ENCODE data around the gene CHAMP1. TPM values are rescaled to one million over a fixed set of nuclear protein-coding genes. Genes with fewer than 3 reads are reported as not detected.
A peak's percentile ranks its signal among the peaks of the same experiment; 100 is the strongest.
"Not testable (repeated sequence)": the region's sequence is repeated elsewhere in the genome, so short reads cannot be mapped to it uniquely, and the experiment has no call there.

CHAMP1 gene
- total RNA-seq, 3 donors from 2014 or later (not counting 1 experiment from before 2014, with no cell fraction given) = 6.1 to 11.3 (median 7.9) TPM

DNA sequence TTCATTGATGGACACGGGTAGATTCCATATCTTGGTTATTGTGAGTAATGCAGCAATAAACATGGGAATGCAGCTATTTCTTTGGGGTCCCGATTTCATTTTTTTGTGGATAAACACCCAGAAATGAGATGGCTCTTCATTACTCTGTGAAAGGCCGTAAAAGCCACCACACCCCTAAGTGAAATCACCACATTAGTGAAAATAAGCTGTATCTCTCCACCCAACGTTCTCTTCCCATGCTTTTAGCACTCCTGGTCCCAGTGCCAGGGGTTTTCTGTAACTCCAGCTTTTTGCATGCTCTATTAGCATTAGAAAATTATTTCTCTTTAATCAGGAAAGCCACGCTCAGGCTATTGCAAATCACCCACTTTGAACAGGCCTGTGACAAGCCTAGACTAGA is 15.8 kb downstream of the CHAMP1 start:
- Mint-ChIP-seq H3K4me1 (peaks cover 14 to 19% of the 10 kb centered on the region in 2 donors), H3K4me3 (no peak overlapping the region), H3K27ac (no peak overlapping the region), H3K36me3 (peaks cover 7% of the 10 kb centered on the region), H3K9me3 (no peaks in the 10 kb centered on the region), H3K27me3 (ENCODE audit: low read depth in 2 of 2) (peaks cover 0 to 8% of the 10 kb centered on the region in 2 donors)
- H3K9me3 ChIP-seq (ENCODE audit: control insufficient read depth, insufficient read depth, low read length) = no peaks in the 10 kb centered on the region
- WGBS (ENCODE audit: insufficient coverage) = 95% methylated on average over 5 of the region's 5 CpGs
- intact Hi-C loops (cut with micrococcal nuclease) = no loop called here
- H3K4me1 ChIP-seq (ENCODE audit: control insufficient read depth, insufficient read depth, low read length) = peaks cover 10% of the 10 kb centered on the region
- no peak for ATAC-seq
- TF ChIP-seq, protein P1, sequence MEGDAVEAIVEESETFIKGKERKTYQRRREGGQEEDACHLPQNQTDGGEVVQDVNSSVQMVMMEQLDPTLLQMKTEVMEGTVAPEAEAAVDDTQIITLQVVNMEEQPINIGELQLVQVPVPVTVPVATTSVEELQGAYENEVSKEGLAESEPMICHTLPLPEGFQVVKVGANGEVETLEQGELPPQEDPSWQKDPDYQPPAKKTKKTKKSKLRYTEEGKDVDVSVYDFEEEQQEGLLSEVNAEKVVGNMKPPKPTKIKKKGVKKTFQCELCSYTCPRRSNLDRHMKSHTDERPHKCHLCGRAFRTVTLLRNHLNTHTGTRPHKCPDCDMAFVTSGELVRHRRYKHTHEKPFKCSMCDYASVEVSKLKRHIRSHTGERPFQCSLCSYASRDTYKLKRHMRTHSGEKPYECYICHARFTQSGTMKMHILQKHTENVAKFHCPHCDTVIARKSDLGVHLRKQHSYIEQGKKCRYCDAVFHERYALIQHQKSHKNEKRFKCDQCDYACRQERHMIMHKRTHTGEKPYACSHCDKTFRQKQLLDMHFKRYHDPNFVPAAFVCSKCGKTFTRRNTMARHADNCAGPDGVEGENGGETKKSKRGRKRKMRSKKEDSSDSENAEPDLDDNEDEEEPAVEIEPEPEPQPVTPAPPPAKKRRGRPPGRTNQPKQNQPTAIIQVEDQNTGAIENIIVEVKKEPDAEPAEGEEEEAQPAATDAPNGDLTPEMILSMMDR (IDR thresholded peaks at IDR 0.05) = no peak
- no peaks in the 10 kb centered on the region for H3K27me3 ChIP-seq (ENCODE audit: control insufficient read depth, insufficient read depth, low read length)
- peaks cover 5% of the 10 kb centered on the region for H3K36me3 ChIP-seq (ENCODE audit: control insufficient read depth, insufficient read depth, low read length)
- no peak for DNase-seq
- H3K27ac ChIP-seq (ENCODE audit: low read length) = no peak overlapping the region
- H3K4me3 ChIP-seq (ENCODE audit: low read length) = no peak overlapping the region

DNA sequence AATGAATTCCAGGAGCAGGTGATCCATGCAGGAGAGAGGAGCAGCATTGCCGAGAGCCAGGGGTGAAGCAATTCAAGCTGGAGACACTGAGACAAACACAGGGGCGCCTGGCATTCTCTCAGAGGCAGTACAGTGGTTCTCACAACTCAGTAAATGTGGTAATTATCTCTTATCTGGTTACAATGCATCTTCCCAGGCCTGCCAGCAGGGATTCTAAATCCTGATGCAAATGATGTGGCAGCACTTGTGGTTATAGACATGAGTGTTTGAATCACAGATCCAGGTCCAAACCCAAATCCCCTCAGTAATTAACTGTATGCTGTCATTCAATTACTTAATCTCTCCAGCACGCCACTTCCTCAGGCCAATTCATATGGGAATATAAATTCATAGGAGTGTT is 19.6 kb downstream of the CHAMP1 start:
- peaks cover 0 to 14% of the 10 kb centered on the region in 2 donors for H3K27me3 Mint-ChIP-seq (ENCODE audit: low read depth in 2 of 2)
- H3K9me3 ChIP-seq (ENCODE audit: control insufficient read depth, insufficient read depth, low read length); ATAC-seq; intact Hi-C loops (cut with micrococcal nuclease); H3K4me3 ChIP-seq (ENCODE audit: low read length); H3K27me3 ChIP-seq (ENCODE audit: control insufficient read depth, insufficient read depth, low read length); H3K27ac Mint-ChIP-seq; H3K36me3 ChIP-seq (ENCODE audit: control insufficient read depth, insufficient read depth, low read length); H3K36me3 Mint-ChIP-seq; H3K27ac ChIP-seq (ENCODE audit: low read length); DNase-seq; H3K9me3 Mint-ChIP-seq: not testable (repeated sequence)
- 69% methylated on average over 2 of the region's 3 CpGs for WGBS (ENCODE audit: insufficient coverage)
- H3K4me1 ChIP-seq (ENCODE audit: control insufficient read depth, insufficient read depth, low read length) = peaks cover 13% of the 10 kb centered on the region
- peak overlapping the region; percentile 40 for H3K4me3 Mint-ChIP-seq
- peaks cover 15 to 19% of the 10 kb centered on the region in 2 donors for H3K4me1 Mint-ChIP-seq

DNA sequence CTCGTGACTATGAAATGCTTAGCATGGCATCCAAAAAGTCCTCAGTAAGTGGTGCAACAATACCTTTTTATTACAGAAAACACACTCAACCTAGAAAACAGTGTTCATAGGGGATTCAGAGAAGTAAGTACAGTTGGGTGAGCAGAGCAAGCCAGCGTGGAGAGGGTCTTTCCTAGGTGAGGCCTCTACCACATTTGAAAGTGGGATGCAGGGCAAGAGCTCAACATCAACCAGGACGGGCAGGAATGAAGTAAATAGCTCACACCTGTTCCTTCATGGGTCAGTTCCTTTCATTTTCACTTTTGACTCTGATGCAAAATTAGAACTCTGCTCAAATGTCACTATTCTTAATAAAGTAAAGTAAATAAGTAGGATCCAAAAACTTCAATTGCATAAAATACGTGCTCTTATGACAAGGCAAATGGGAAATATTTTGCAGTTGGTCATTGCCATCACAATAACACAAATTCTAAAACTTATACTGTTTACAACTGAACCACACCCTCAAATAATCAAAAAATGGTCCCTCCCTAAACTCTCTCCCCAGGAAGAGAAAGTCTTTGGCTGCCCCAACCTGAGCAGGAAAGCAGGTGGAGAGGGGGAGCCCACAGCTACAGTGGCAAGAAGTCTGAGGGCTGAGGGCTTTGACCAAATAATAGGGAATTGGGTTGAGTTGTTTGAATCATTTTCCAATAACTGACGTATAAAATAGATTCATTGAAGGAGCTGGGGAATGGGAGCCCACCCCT is 20.2 kb downstream of the CHAMP1 start:
- H3K36me3 ChIP-seq (ENCODE audit: control insufficient read depth, insufficient read depth, low read length) = no peaks in the 10 kb centered on the region
- H3K36me3 Mint-ChIP-seq = no peaks in the 10 kb centered on the region
- peaks cover 0 to 14% of the 10 kb centered on the region in 2 donors for H3K27me3 Mint-ChIP-seq (ENCODE audit: low read depth in 2 of 2)
- TF ChIP-seq, protein P1 (IDR thresholded peaks at IDR 0.05) = no peak
- no peaks in the 10 kb centered on the region for H3K9me3 Mint-ChIP-seq
- peak overlapping the region; percentile 40 for H3K4me3 Mint-ChIP-seq
- intact Hi-C loops (cut with micrococcal nuclease) = no loop called here
- H3K9me3 ChIP-seq (ENCODE audit: control insufficient read depth, insufficient read depth, low read length) = no peaks in the 10 kb centered on the region
- peaks cover 16 to 23% of the 10 kb centered on the region in 2 donors for H3K4me1 Mint-ChIP-seq
- H3K27ac ChIP-seq (ENCODE audit: low read length) = no peak overlapping the region
- H3K27ac Mint-ChIP-seq = no peak overlapping the region
- ATAC-seq = no peak
- DNase-seq = peak in 1 of 2 donors; percentile 19
- H3K4me1 ChIP-seq (ENCODE audit: control insufficient read depth, insufficient read depth, low read length) = peaks cover 18% of the 10 kb centered on the region
- H3K4me3 ChIP-seq (ENCODE audit: low read length) = no peak overlapping the region
- 52% methylated on average over 4 of the region's 5 CpGs for WGBS (ENCODE audit: insufficient coverage)
- H3K27me3 ChIP-seq (ENCODE audit: control insufficient read depth, insufficient read depth, low read length) = no peaks in the 10 kb centered on the region

DNA sequence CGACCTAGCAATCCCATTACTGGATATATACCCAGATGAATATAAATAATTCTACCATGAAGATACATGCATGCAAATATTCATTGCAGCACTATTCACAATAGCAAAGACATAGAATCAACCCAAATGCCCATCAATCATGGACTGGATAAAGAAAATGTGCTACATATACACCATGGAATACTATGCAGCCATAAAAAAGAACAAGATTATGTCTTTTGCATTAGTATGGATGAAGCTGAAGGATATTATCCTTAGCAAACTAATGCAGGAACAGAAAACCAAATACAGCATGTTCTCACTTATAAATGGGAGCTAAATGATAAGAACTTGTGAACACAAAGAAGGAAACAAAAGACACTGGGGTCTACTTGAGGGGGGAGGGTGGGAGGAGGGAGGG is 22.2 kb downstream of the CHAMP1 start:
- H3K27ac Mint-ChIP-seq; H3K4me3 Mint-ChIP-seq; H3K36me3 Mint-ChIP-seq; H3K4me3 ChIP-seq (ENCODE audit: low read length); H3K36me3 ChIP-seq (ENCODE audit: control insufficient read depth, insufficient read depth, low read length); H3K27ac ChIP-seq (ENCODE audit: low read length); H3K9me3 ChIP-seq (ENCODE audit: control insufficient read depth, insufficient read depth, low read length); intact Hi-C loops (cut with micrococcal nuclease); H3K9me3 Mint-ChIP-seq; ATAC-seq; H3K27me3 ChIP-seq (ENCODE audit: control insufficient read depth, insufficient read depth, low read length); DNase-seq: not testable (repeated sequence)
- peaks cover 38% of the 10 kb centered on the region for H3K4me1 ChIP-seq (ENCODE audit: control insufficient read depth, insufficient read depth, low read length)
- Mint-ChIP-seq H3K27me3 (ENCODE audit: low read depth in 2 of 2) (peaks cover 7 to 14% of the 10 kb centered on the region in 2 donors), H3K4me1 (peaks cover 35 to 43% of the 10 kb centered on the region in 2 donors)
- WGBS (ENCODE audit: insufficient coverage) = no CpG with 5 or more reads among the region's 1 CpG

Measured in natural killer cell (primary cell).